Endometrium (tissue), 2 donors: ENCODE results near the gene CACNB2.

ENCODE experiments used
- FAIRE-seq: peaks from 2 replicates; lab custom pipeline; 2012; peaks lifted over from hg19 to GRCh38; lab: Jason Lieb, UNC
- donor health status: control.
- donor health status: control.

The CACNB2 gene

GRCh38 chr10:18140149-18140956, at the start of gene CACNB2:
Gene CACNB2, plus strand, starts transcription at chr10:18140424.
- no peak for FAIRE-seq

- FAIRE-seq = no peak
Measured at GRCh38 chr10:18094332-18094731, 45.9 kb upstream of the CACNB2 start.

- no peak for FAIRE-seq
Measured at GRCh38 chr10:18094793-18095192, 45.4 kb upstream of the CACNB2 start.

DNA sequence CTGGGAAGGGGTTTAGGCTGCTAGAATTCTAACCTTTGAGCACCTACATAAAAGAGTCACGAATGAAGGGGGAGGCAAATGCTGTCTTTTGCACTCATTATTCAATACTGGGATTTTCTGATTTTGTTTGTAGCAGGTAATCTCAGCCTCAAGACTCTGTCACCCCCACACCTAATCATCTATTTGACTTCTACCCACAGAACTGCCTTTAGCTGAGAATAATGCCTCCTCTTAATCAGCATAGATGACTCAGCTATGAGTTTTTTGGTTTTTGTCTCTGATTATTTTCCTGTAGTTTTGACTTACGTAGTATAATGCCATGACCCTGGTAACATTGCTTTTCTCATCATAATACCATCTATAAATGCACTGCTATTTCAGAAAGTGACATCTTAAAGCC, 42.7 kb upstream of the CACNB2 start:
- FAIRE-seq = no peak

DNA sequence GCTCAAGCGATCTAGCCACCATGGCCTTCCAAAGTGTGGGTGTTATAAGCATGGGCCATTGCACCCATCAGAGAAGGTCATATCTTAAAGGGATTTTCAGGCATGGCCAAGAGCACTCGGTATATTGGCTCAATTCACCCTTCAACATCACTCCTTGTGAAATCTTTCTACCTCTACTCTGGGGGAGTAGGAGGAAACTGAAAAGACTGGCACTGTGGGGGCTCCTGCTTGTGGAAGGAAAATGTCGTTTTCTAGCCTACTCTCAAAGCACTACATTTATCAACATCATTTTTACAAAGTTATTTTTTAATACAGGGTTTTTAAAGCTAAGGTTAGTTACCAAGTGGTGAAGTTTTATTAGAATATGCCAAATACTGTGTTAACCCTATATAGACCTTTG, 42.0 kb upstream of the CACNB2 start:
- FAIRE-seq = no peak

GRCh38 chr10:18099415-18099814, 40.8 kb upstream of the CACNB2 start:
- no peak for FAIRE-seq

GRCh38 chr10:18100669-18101068, 39.6 kb upstream of the CACNB2 start:
- no peak for FAIRE-seq

GRCh38 chr10:18102404-18102803, 37.8 kb upstream of the CACNB2 start:
- no peak for FAIRE-seq

- FAIRE-seq = no peak
Measured at GRCh38 chr10:18104223-18104872, 35.9 kb upstream of the CACNB2 start.

GRCh38 chr10:18109341-18109870, 30.8 kb upstream of the CACNB2 start:
- no peak for FAIRE-seq

DNA sequence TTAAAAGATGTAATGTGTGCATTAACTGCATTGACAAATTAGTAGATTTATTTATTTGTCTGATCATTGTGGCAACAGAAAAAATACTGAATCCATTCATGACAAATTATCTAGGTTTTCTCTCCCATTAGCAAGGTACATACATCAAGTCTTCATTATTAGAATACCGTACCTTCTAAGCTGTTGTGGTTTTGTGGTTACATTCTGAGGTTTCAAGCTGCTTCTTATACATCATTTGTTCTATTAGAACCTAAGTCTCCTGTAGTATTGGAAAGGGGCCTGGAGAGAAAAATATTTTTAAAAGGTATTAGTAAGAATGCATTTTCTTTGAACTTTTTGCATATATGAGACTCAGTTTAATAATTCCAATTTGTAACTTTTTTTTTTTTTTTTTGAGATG, 26.3 kb upstream of the CACNB2 start:
- FAIRE-seq = no peak

DNA sequence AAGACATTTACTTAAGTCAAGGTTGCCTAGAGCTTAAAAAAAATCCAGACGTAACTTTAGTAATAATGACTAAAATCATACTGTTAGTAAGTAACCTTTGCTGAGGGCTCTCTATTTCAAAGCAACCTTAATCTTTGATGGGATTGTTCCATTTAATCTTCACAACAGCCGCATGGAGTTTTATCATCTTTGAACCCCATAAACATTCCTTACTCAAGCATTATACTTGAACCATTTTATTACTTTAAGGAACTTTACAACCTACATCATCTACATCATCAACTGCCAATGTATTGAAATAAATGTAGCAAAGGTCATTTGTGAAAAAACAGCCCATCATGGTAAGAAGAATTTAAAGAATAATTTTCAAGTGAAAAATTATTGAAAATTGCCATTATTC, 22.9 kb upstream of the CACNB2 start:
- no peak for FAIRE-seq

DNA sequence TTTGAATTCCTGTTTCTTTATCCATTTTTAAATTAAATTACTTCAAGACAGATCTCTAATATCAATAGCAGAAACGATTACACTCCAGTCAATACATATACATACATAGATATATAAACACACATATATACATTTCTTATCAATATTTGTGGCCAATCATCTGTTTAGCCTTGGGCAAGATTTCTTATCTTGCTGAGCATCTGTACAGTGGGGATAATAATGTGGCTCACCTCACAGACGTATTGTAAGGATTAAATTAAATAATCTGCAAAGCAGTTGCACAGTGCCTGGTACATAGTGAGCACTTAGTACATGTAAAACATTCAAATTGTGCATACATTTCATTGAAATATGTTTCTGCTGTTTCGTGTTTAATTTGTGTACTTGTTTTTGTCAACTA, 17.5 kb upstream of the CACNB2 start:
- FAIRE-seq = no peak

- no peak for FAIRE-seq
Measured at GRCh38 chr10:18133046-18133445, 7.2 kb upstream of the CACNB2 start.

DNA sequence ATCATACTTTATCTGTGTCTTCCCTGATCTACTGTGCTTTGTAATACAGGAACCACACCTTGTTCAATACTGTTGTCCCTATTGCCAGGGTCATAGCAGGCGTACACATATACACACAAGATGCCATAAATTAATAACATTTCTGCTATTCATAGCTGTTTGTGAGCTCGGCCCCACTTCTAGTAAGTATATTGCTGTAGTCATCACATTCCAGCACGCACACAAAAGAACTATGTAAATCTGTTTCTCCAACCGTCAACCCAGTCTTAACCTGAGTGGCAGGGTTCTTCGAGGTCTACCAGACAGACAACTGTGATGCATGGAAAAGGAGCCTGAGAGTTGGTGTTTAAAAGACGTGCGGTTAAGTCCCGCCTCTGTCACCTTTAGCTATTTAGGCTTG, 5.7 kb upstream of the CACNB2 start:
- no peak for FAIRE-seq

GRCh38 chr10:18134921-18135320, 5.3 kb upstream of the CACNB2 start:
- FAIRE-seq = no peak

DNA sequence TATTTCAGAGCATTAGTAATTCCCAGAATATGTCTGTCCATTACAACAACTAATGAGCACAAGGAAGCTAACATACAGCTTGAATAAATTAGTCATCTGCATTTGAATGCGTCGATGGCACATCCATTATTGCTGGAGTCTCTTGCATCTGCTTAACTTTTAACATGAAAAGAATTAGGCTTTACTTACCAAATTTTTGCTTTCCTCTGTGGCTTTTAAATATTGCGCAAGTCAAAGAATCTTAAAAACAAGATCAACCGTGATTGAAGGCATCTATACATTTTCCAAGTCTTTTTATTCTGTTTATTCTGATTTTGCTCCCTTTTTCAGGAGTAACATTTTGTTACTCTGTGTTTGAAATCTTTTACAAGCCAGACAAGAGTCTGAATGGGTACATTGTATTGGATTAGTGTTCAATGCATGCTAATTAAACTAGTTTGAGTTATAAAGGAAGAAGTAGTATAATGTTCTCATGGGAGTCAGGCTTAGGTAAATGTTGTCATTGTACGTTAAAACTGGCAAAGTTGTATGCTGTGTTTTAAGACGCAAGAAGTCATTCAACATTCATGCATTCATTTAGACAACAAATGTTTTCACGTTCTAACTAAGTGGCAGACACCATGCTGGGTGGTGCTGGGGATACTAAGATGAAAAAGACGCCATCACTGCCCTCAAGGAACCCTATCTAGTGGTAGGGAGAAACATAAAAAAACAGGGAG, 4.0 kb upstream of the CACNB2 start:
- no peak for FAIRE-seq

DNA sequence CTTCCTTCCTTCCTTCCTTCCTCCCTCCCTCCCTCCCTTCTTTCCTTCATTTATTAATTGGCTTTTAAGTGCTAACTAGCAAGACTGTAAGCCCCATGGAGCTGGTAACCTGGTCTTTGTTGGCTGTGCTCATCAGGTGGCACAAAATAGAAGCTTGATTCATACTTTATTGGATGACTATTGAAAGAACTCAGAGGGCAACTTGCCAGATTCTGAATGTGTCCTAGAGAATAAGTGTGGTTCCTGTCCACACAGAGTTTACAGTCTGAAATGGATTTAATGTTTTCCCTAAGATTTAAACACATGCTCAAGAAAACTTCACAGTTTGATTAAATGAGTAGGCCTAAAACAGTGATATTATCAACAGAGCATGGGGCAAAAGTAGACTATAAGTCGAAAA, 3.1 kb upstream of the CACNB2 start:
- no peak for FAIRE-seq

GRCh38 chr10:18140957-18141845, 977 bp downstream of the CACNB2 start:
- FAIRE-seq = no peak

GRCh38 chr10:18142151-18142550, 1.9 kb downstream of the CACNB2 start:
- no peak for FAIRE-seq

DNA sequence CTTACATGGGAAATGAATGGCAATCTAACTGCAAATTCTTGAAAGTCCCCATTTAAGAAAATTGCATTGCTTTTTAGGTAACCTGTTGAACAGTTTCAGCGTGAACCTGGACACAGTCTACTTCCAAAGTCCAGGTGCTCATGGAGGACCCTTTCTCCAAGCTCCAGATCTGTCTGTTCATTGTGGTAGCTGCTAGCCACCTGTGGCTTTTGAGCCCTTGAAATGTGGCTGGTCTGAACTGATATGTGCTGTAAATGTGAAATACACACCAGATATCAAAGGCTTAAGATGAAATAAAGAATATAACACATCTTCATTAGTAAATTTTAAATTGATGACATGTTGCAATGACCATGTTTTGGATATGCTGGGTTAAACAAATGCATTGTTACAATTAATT, 4.2 kb downstream of the CACNB2 start:
- FAIRE-seq = no peak

DNA sequence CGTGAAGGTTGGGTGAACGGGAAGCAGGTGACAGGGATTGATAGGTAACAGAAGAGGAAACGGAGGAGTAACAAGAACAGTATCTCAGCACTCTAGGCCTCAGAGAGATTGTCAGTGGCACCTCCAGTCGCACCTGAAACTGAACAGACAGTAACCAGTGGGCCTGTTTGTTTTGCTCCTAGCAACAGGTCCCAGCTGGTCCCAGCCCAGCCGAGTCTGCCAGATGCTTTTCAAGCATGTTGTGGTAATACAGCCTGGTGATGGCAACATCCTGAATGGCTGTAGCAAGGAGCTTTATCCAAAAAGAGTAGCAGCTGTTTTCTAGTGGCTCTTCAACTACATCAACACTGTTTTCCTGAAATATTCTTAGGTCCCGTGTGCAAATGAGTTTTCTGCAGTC, 4.7 kb downstream of the CACNB2 start:
- FAIRE-seq = no peak
